Transverse colon (tissue), 4 donors: ENCODE results near the gene C2CD4B. TPM values are rescaled to one million over a fixed set of nuclear protein-coding genes. Genes with fewer than 3 reads are reported as not detected.

Experiments
- DNase-seq: peaks from one replicate; pipeline ENCODE4 v3.0.0-alpha.2; 2019
- H3K27ac ChIP-seq, 4 donors: fragments of 200-600 bp; sonication (generic); 2 replicates each; pipeline ENCODE4 v1.5.1; 2016 to 2018; ENCODE audit warnings: inconsistent platforms in 4 of 4
- H3K27me3 ChIP-seq: fragments of 200-600 bp; sonication (generic); 2 replicates; pipeline ENCODE4 v1.5.1; 2017; ENCODE audit warnings: inconsistent platforms
- H3K36me3 ChIP-seq, 4 donors: fragments of 200-600 bp; sonication (generic); 2 replicates each; pipeline ENCODE4 v1.5.1; 2017 to 2019; ENCODE audit warnings: inconsistent platforms in 4 of 4
- H3K4me1 ChIP-seq, 4 donors: fragments of 200-600 bp; sonication (generic); 2 replicates each; pipeline ENCODE4 v1.5.1; 2017 to 2020; ENCODE audit warnings: inconsistent platforms in 4 of 4
- H3K4me3 ChIP-seq, 4 donors: fragments of 200-600 bp; sonication (generic); 1 replicate in 1 of 4; 2 replicates in 3 of 4; pipeline versions ENCODE4 v1.5.1 to v1.6.1; 2017 to 2019; ENCODE audit warnings: inconsistent platforms in 4 of 4
- H3K9me3 ChIP-seq, 2 donors: fragments of 200-600 bp; sonication (generic); 2 replicates each; pipeline ENCODE4 v1.5.1; 2017 to 2019; ENCODE audit warnings: inconsistent platforms in 2 of 2
- CTCF ChIP-seq, 5 experiments: fragments of 200-600 bp in 3 of 5; fragments of 450-650 bp in 2 of 5; sonication (generic) in 3 of 5; IDR thresholded peaks; 1 replicate in 2 of 5; 2 replicates in 3 of 5; pipeline ENCODE4 v1.5.1; 2016 to 2017; ENCODE audit warnings: antibody characterized with exemption in 5 of 5, inconsistent platforms in 3 of 5, mild to moderate bottlenecking in 2 of 5, moderate library complexity in 1 of 5
- EP300 ChIP-seq: sonication (generic); formaldehyde crosslinking; IDR thresholded peaks from one replicate; pipeline ENCODE4 v1.6.1; 2017; ENCODE audit warnings: antibody characterized with exemption, low read depth
- POLR2A ChIP-seq: fragments of 450-650 bp; IDR thresholded peaks from one replicate; pipeline ENCODE4 v1.6.1; 2016; ENCODE audit warnings: antibody characterized with exemption, mild to moderate bottlenecking, moderate library complexity
- POLR2AphosphoS5 ChIP-seq, 3 donors: sonication (generic); formaldehyde crosslinking; IDR thresholded peaks; one replicate each; pipeline ENCODE4 v1.6.1; 2016; ENCODE audit warnings: antibody characterized with exemption in 3 of 3
- WGBS, 2 donors: methylation state at CpG; one replicate each; pipeline ENCODE4 v1.1.5; 2018; ENCODE audit warnings: low coverage in 1 of 2; 5-methylcytosine and 5-hydroxymethylcytosine counted together
- in situ Hi-C, 4 donors: fragments of 200-750 bp; cut with MboI; loops; one replicate each; pipeline versions ENCODE4 v1.15.0 to v1.15.1; 2017; ENCODE audit warnings: low sequenced_read_pairs in 3 of 4, low pct_ligation_motif_present in 1 of 4, low pct_unique_long_range_greater_than_20kb in 1 of 4
- intact Hi-C: fragments of 100-400 bp; cut with DNase I; formaldehyde crosslinking; loops from one replicate; pipeline ENCODE4 v1.15.1; 2023; ENCODE audit warnings: low total_unique reads
- total RNA-seq, 4 donors: library from RNA; depleted of rRNA; stranded (reverse); fragments of >200 nt; gene quantifications; one replicate each; pipeline ENCODE4 v1.1.0, GENCODE V29; 2016

The C2CD4B gene
- total RNA-seq, 4 donors from 2014 or later = 2.5 to 29.9 (median 2.7) TPM; not detected in 1

- intact Hi-C loops = no loop called here
- Histone ChIP-seq H3K27me3 (peaks cover 11% of the 10 kb centered on the region), H3K4me3 (no peak overlapping the region), H3K36me3 (no peaks in the 10 kb centered on the region), H3K27ac (no peak overlapping the region), H3K9me3 (no peaks in the 10 kb centered on the region), H3K4me1 (no peaks in the 10 kb centered on the region)
- in situ Hi-C loops = no loop called here
- DNase-seq = no peak
- TF ChIP-seq CTCF (IDR thresholded peaks at IDR 0.05) = no peak
- TF ChIP-seq EP300 = no peak
- no peak for TF ChIP-seq POLR2A
- no peak for TF ChIP-seq POLR2AphosphoS5 (IDR thresholded peaks at IDR 0.05)
- WGBS, 2 donors = 67 to 69% methylated on average over 2 of the region's 2 CpGs
Observed at GRCh38 chr15:62190274-62190673, 25.2 kb upstream of the C2CD4B start.

GRCh38 chr15:62188744-62189143 is 23.7 kb upstream of the C2CD4B start:
- Histone ChIP-seq H3K9me3 (no peaks in the 10 kb centered on the region), H3K4me1 (no peaks in the 10 kb centered on the region), H3K27ac (no peak overlapping the region), H3K36me3 (no peaks in the 10 kb centered on the region), H3K27me3 (peaks cover 9% of the 10 kb centered on the region), H3K4me3 (no peak overlapping the region)
- DNase-seq = no peak
- 86 to 93% methylated on average over 4 to 5 of the region's 5 CpGs for WGBS, 2 donors
- intact Hi-C loops = no loop called here
- in situ Hi-C loops = no loop called here
- TF ChIP-seq POLR2AphosphoS5 (IDR thresholded peaks at IDR 0.05) = no peak
- no peak for TF ChIP-seq EP300
- no peak for TF ChIP-seq CTCF (IDR thresholded peaks at IDR 0.05)
- no peak for TF ChIP-seq POLR2A

GRCh38 chr15:62187910-62188309 is 22.8 kb upstream of the C2CD4B start:
- H3K4me3 ChIP-seq = no peak overlapping the region
- H3K27ac ChIP-seq = no peak overlapping the region
- intact Hi-C loops (no loop called here), in situ Hi-C loops (no loop called here)
- WGBS, 2 donors = 80 to 83% methylated on average over 1 of the region's 1 CpG
- H3K27me3 ChIP-seq = peaks cover 4% of the 10 kb centered on the region
- no peaks in the 10 kb centered on the region for H3K36me3 ChIP-seq
- H3K9me3 ChIP-seq = no peaks in the 10 kb centered on the region
- no peaks in the 10 kb centered on the region for H3K4me1 ChIP-seq
- TF ChIP-seq POLR2A (no peak), CTCF (IDR thresholded peaks at IDR 0.05) (no peak), POLR2AphosphoS5 (IDR thresholded peaks at IDR 0.05) (no peak), EP300 (no peak)
- DNase-seq = no peak

- DNase-seq = no peak
- H3K9me3 ChIP-seq = no peaks in the 10 kb centered on the region
- WGBS, 2 donors = 82 to 93% methylated on average over 4 to 5 of the region's 5 CpGs
- H3K36me3 ChIP-seq = no peaks in the 10 kb centered on the region
- intact Hi-C loops (no loop called here), in situ Hi-C loops (no loop called here)
- H3K4me3 ChIP-seq = no peak overlapping the region
- TF ChIP-seq POLR2AphosphoS5 (IDR thresholded peaks at IDR 0.05) (no peak), POLR2A (no peak), CTCF (IDR thresholded peaks at IDR 0.05) (no peak), EP300 (no peak)
- no peak overlapping the region for H3K27ac ChIP-seq
- no peaks in the 10 kb centered on the region for H3K4me1 ChIP-seq
- peaks cover 4% of the 10 kb centered on the region for H3K27me3 ChIP-seq
Observed at GRCh38 chr15:62187425-62187824, 22.3 kb upstream of the C2CD4B start.
